KOPT-K1 (cell line): ENCODE data around the gene HPS4.
A peak's percentile ranks its signal among the peaks of the same experiment; 100 is the strongest.
"Not testable (repeated sequence)": the region's sequence is repeated elsewhere in the genome, so short reads cannot be mapped to it uniquely, and the experiment has no call there.

Experiments
- H3K27ac ChIP-seq: fragments of 200-600 bp; sonication (generic); 2 replicates; pipeline ENCODE4 v1.5.1; 2016; ENCODE audit warnings: antibody characterized with exemption, mild to moderate bottlenecking, low read depth, low read length; ENCODE audit not compliant: poor library complexity, severe bottlenecking
- H3K36me3 ChIP-seq: fragments of 200-600 bp; sonication (generic); 2 replicates; pipeline ENCODE4 v1.5.1; 2017; ENCODE audit warnings: antibody characterized with exemption, mild to moderate bottlenecking, low read length, moderate library complexity; ENCODE audit not compliant: insufficient read depth
- H3K9me3 ChIP-seq: fragments of 200-600 bp; sonication (generic); 2 replicates; pipeline ENCODE4 v1.5.1; 2017; ENCODE audit warnings: antibody characterized with exemption, low read length, mild to moderate bottlenecking; ENCODE audit not compliant: insufficient read depth, poor library complexity, severe bottlenecking

HPS4 gene

GRCh38 chr22:26431261-26431995 lies 52.2 kb downstream of the HPS4 start:
- H3K9me3 ChIP-seq: no peaks in the 10 kb centered on the region
- no peak overlapping the region for H3K27ac ChIP-seq
- peaks cover 3% of the 10 kb centered on the region; the same call in 1 of the 2 replicates for H3K36me3 ChIP-seq

DNA sequence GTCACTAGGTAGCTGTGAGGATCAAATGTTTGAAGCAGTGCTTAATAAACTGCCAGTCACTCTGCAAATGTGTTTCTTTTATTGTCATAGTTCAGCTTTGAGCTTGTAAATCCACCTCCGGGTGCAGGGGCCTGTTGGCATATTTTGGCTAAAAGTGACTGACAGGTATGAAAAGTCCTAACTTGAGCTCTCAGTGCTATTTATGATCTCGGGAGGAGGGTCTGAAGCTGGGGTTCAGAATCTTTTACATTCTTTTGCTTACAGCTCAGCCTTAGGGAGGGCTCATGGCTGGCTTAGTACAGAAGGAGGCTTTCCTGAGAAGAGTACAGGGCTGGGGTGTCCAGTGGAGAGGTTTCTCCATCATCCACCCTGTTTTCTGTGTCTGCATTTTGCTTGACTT lies 53.0 kb downstream of the HPS4 start:
- peaks cover 3% of the 10 kb centered on the region; the same call in 1 of the 2 replicates for H3K36me3 ChIP-seq
- H3K9me3 ChIP-seq: no peaks in the 10 kb centered on the region
- no peak overlapping the region for H3K27ac ChIP-seq

DNA sequence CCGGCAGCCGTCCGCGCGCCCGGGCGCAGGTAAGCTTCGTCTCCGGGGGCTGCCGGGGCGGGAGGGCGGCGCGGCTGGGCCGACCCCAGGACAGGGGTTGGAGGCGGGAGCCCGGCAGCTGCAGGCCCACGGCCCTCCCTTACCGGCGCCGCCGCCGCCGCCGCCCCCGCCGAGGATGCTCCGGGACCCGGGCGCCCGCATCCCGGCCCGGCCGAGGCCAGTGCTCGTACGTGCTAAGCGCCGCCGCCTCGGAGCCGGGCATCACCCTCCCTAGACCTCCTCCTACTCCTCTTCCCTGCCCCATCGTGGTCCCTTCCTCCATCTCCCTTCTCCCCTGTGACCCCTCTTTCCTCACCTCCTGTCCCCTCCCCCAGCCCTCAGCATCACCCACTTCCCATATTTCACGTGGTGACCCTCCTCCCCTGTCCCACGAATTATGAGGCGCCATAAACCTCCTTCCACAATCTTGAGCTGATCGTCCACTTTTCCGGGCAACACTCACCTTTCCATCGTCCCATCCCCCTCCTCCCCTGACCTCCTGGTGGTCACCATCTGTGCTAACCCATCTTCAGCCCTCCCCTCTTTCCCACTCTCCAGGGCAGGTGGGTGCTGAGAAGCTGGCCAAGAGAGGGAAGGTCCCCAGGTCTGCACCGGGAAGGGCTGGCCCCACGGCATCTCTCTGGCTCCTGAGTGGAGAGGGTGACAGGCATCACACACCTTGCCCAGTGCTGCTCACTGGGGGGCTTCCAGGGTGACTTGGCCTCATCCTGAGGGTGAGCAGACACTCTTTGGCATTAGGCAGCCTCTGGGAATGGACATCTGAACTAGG lies 53.9 kb downstream of the HPS4 start:
- H3K27ac ChIP-seq: no peak overlapping the region
- H3K9me3 ChIP-seq: no peaks in the 10 kb centered on the region
- peaks cover 3% of the 10 kb centered on the region; the same call in 1 of the 2 replicates for H3K36me3 ChIP-seq

DNA sequence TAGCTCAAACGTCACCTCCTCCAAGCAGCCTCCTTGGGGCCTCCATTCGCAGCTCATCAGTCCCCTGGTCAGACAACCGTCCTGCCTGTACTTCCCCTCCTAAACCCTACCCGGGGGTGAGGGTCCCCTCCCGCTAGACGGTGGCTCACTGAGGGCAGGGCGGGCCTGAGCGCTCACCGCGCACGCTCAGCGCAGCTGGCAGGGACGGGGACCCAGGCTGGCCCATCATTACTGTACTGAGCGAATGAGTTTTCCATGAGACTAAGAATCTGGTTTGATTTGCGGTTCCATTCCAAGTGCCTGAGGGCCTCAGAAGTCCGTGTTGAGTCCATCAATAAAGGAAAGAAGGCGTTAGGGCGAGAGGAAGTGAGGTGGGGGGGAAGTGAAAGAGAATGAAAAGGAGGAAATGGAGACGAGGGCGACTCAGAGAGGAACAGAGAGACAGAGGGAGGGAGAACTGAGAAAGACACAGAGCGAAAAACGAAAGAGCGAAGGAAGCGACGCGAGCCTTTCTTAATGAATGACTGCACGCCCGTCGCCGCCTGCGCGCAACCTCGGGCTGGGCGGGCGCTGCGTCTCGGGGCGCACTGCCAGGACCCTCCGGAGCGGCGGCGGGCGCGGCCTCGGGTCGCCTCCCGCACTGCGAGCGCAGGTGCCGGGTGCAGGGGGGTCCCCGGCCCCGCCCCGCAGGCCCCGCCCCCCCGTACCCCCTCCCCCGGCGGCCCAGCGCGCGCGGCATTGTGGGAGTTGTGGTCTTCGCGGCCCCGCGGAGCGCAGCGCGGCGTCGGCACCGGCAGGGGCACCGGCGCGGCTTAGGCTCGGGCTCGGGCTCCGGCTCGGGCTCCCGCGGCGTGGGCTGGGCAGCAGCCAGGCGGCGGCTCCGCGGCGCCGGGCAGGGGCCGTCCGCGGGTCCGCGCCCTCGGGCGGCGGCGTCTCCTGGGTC lies 54.8 kb downstream of the HPS4 start, which contains the start of gene ASPHD2:
Gene ASPHD2 (plus strand): TSS at position 746 of the 943 bp plus-strand sequence. CDS start 4,356 bp downstream, outside the sequence.
- Histone ChIP-seq H3K9me3 (peaks cover under 1% of the 10 kb centered on the region), H3K36me3 (no peaks in the 10 kb centered on the region), H3K27ac (peak within 1 kb of the TSS; percentile 69)

- H3K27ac ChIP-seq: no peak overlapping the region
- no peaks in the 10 kb centered on the region for H3K36me3 ChIP-seq
- H3K9me3 ChIP-seq: peaks cover 17% of the 10 kb centered on the region
Observed at GRCh38 chr22:26426924-26427323, 56.7 kb downstream of the HPS4 start.

GRCh38 chr22:26418620-26419019 lies 65.0 kb downstream of the HPS4 start:
- no peak overlapping the region for H3K27ac ChIP-seq
- H3K36me3 ChIP-seq: no peaks in the 10 kb centered on the region
- H3K9me3 ChIP-seq: peaks cover 15% of the 10 kb centered on the region

- Histone ChIP-seq H3K9me3 (peaks cover 3% of the 10 kb centered on the region), H3K27ac (no peak overlapping the region), H3K36me3 (no peaks in the 10 kb centered on the region)
Observed at GRCh38 chr22:26417406-26417805, 66.2 kb downstream of the HPS4 start.

GRCh38 chr22:26416670-26417276 lies 66.8 kb downstream of the HPS4 start:
- no peaks in the 10 kb centered on the region for H3K36me3 ChIP-seq
- H3K27ac ChIP-seq: no peak overlapping the region
- no peaks in the 10 kb centered on the region for H3K9me3 ChIP-seq

DNA sequence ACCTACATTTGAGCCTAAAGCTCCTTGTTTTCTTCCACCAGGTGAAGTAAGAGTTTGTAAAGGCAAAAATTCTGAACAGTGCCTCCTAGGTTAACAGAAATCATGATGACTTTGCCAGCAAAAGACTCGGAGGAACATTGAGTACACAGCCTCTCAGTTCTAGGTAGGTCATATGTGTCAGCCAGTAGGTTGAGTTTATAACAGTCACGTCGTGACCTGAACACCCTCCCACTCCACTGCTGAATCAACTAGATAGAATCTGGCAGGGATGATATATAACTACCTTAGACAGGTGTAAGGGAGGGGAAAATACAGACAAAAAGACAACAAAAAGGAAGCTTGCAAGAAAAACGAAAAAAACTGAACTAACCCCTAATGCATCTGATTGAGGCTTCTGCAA lies 67.3 kb downstream of the HPS4 start:
- H3K36me3 ChIP-seq: no peaks in the 10 kb centered on the region
- no peaks in the 10 kb centered on the region for H3K9me3 ChIP-seq
- no peak overlapping the region for H3K27ac ChIP-seq

- Histone ChIP-seq H3K36me3 (no peaks in the 10 kb centered on the region), H3K27ac (no peak overlapping the region)
Observed at GRCh38 chr22:26414347-26414746, 69.2 kb downstream of the HPS4 start.

DNA sequence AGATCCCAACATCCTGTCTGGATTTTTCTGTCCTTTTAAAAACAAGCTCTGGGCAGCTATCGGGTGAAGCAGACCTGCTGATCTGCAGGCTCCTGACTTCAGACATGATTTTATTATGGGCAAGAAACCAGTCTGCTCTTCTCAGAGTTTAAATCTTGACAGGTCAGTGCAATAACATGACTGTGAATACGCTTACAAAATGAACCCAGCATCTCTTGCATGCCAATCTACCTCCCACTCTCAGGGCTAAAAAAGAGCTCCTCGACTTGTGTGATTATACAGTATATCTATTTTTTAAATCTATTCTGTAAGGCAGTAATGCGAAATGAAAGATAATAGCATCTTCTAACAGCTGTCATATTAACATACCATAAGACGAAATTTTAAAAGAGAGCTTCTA lies 73.2 kb downstream of the HPS4 start:
- Histone ChIP-seq H3K27ac (no peak overlapping the region), H3K36me3 (no peaks in the 10 kb centered on the region), H3K9me3 (peaks cover 5% of the 10 kb centered on the region)

More at GRCh38 chr22:26414347-26414746, 69.2 kb downstream of the HPS4 start:
- H3K9me3 ChIP-seq: no peaks in the 10 kb centered on the region

DNA sequence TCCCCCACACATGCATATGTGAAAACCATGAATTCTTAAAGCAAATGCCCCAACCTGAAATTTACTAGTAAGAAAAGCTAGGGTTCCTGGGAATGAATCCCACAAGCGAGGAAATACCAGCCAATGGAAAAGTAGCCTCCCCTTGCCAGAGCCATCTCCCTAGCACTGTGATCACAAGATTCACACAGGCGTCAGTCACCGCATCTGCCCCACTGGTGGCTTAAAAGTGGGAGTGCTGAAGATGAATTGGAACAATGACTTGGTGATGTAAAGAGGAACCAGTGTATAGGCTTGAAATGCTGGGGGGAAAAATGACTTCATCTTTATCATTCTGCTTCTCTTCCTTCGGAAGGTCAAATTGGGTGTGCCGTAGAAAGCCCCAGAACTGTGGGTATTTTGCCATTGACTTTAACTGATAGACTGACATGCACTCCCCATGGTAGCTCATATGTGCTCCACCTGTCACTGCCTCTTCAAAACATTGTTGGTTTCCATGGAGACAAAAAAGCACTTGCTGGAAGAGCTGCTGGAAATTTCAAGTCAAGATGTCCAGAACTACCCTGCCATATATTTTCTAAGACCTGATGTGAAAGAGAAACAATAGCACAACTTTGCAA lies 73.8 kb downstream of the HPS4 start:
- Histone ChIP-seq H3K9me3 (peaks cover 5% of the 10 kb centered on the region), H3K36me3 (no peaks in the 10 kb centered on the region), H3K27ac (no peak overlapping the region)

DNA sequence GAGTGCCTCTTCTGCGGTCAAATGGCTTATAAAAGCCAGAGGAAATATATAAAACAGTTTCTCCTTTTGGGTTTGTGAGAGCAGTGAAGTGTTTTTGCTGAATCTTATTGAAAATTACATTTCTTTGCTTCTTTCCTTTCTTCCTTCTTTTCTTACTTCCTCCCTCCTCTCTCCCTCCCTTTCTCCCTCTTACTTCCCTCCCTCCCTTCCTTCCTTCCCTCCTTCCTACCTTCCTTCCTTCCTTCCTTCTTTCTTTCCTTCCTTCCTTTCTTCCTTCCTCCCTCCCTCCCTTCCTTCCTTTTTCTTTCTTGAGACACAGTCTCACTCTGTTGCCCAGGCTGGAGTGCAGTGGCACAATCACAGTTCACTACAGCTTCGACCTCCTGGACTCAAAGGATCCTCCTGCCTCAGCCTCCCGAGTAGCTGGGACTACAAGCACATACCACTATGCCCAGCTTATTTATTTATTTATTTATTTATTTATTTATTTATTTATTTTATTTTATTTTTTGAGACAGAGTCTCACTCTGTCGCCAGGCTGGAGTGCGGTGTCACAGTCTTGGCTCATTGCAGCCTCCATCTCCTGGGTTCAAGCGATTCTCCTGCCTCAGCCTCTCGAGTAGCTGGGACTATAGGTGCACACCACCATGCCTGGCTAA lies 74.9 kb downstream of the HPS4 start:
- H3K9me3 ChIP-seq, H3K36me3 ChIP-seq, H3K27ac ChIP-seq: not testable (repeated sequence)

DNA sequence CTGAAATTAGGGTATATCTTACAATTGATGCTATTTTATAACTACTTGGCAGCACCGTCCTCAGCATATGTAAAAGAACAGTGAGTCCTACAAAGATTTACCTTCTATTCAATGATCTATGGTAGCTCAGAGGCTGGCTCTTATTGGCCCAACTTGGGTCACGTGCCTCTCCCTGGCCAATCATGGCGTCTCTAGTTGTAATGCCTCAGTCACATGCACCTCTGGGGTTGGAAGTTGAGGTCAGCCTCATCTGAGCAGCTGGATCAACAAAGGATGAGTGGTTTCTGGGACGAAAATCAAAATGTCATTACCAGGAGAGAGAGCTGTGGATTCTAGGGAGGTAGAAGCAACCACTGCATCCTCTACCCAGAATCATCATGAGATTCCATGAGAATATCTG lies 77.5 kb downstream of the HPS4 start:
- H3K9me3 ChIP-seq: peaks cover 5% of the 10 kb centered on the region
- H3K36me3 ChIP-seq: no peaks in the 10 kb centered on the region
- no peak overlapping the region for H3K27ac ChIP-seq
